OCI-LY7 (cell line): ENCODE results near the gene STRBP. TPM values are rescaled to one million over a fixed set of nuclear protein-coding genes. Genes with fewer than 3 reads are reported as not detected.
A peak's percentile ranks its signal among the peaks of the same experiment; 100 is the strongest.

Experiments used
- BruUV-seq: library from RNA; stranded (reverse); fragments of 400-500 nt; replicated peaks from 2 replicates; lab custom pipeline; 2021; lab: Mats Ljungman, UMichigan
- CTCF ChIA-PET: fragments of 300-600 bp; sonication (Branson Sonifier 250); formaldehyde crosslinking; loops from one replicate; lab custom pipeline; 2022; ENCODE audit warnings: antibody characterized with exemption; ENCODE audit not compliant: unreplicated experiment; lab: Charles Lee
- POLR2A ChIA-PET: fragments of 300-600 bp; sonication (Branson Sonifier 250); formaldehyde crosslinking; loops from one replicate; lab custom pipeline; 2022; ENCODE audit warnings: antibody characterized with exemption; lab: Charles Lee
- DNase-seq: peaks from one replicate; pipeline ENCODE4 v3.0.0-alpha.2; 2015; ENCODE audit warnings: low spot score
- H2AFZ ChIP-seq: fragments of 200-600 bp; sonication (generic), shearing (Covaris generic); 2 replicates; pipeline ENCODE4 v1.6.1; 2014; ENCODE audit warnings: mild to moderate bottlenecking, antibody characterized with exemption, low read length, moderate library complexity
- H3K27ac ChIP-seq: fragments of 200-600 bp; sonication (generic); 2 replicates; pipeline ENCODE4 v1.5.1; 2014; ENCODE audit warnings: mixed run types, low read depth, mild to moderate bottlenecking, moderate library complexity, low read length, inconsistent platforms; ENCODE audit not compliant: poor library complexity, severe bottlenecking
- H3K36me3 ChIP-seq: fragments of 200-600 bp; sonication (generic); 2 replicates; pipeline ENCODE4 v1.6.1; 2014; ENCODE audit warnings: mild to moderate bottlenecking, antibody characterized with exemption, low read length, moderate library complexity, mixed read lengths; ENCODE audit not compliant: insufficient read depth
- H3K4me1 ChIP-seq: fragments of 200-600 bp; sonication (generic); 2 replicates; pipeline ENCODE4 v1.5.1; 2014; ENCODE audit warnings: mild to moderate bottlenecking, low read length; ENCODE audit not compliant: insufficient read depth, poor library complexity, severe bottlenecking
- H3K4me2 ChIP-seq: fragments of 200-600 bp; sonication (generic); 2 replicates; pipeline ENCODE4 v1.6.1; 2014; ENCODE audit warnings: mild to moderate bottlenecking, low read length
- H3K4me3 ChIP-seq: fragments of 200-600 bp; sonication (generic); 2 replicates; pipeline ENCODE4 v1.5.1; 2014; ENCODE audit warnings: mild to moderate bottlenecking, low read depth, low read length; ENCODE audit not compliant: poor library complexity, severe bottlenecking
- H3K79me2 ChIP-seq: fragments of 200-600 bp; sonication (generic); 2 replicates; pipeline ENCODE4 v1.6.1; 2016; ENCODE audit warnings: low read depth, mild to moderate bottlenecking, low read length, moderate library complexity, mixed read lengths; ENCODE audit not compliant: insufficient read depth
- H3K9me2 ChIP-seq: fragments of 200-600 bp; sonication (generic); 2 replicates; pipeline ENCODE4 v1.6.1; 2016; ENCODE audit warnings: mild to moderate bottlenecking, low read length, mixed read lengths; ENCODE audit not compliant: insufficient read depth
- H3K9me3 ChIP-seq: fragments of 200-600 bp; sonication (generic); 2 replicates; pipeline ENCODE4 v1.6.1; 2014; ENCODE audit warnings: mild to moderate bottlenecking, mixed run types, low read length, mixed read lengths
- H4K20me1 ChIP-seq: fragments of 200-600 bp; sonication (generic); 2 replicates; pipeline ENCODE4 v1.6.1; 2014; ENCODE audit warnings: mild to moderate bottlenecking, antibody characterized with exemption, low read length, moderate library complexity, mixed read lengths; ENCODE audit not compliant: insufficient read depth
- CTCF ChIP-seq: fragments of 200-600 bp; sonication (generic); conservative IDR thresholded peaks from 2 replicates; pipeline ENCODE4 v1.5.1; 2014; ENCODE audit warnings: mild to moderate bottlenecking, antibody characterized with exemption, low read length, moderate library complexity, mixed read lengths
- EZH2phosphoT487 ChIP-seq: fragments of 200-600 bp; sonication (generic); IDR thresholded peaks from 2 replicates; pipeline ENCODE4 v1.6.1; 2018; ENCODE audit warnings: low read depth, borderline replicate concordance, mild to moderate bottlenecking, mixed run types, antibody characterized with exemption, low read length, moderate library complexity, mixed read lengths
- intact Hi-C: fragments of 100-400 bp; cut with micrococcal nuclease; formaldehyde crosslinking; loops from one replicate; pipeline ENCODE4 v1.10.0; 2022; ENCODE audit not compliant: unreplicated experiment
- total RNA-seq, 2 experiments: library from RNA; depleted of rRNA in 1 of 2; stranded (reverse); fragments of >200 nt in 1 of 2; shearing (Covaris generic) in 1 of 2; gene quantifications; 2 replicates each; pipeline ENCODE4 v1.2.3, GENCODE V29; 2014 to 2022

Gene STRBP
- total RNA-seq, 2 experiments from 2014 or later = 82.8 to 179 TPM

- TF ChIP-seq CTCF = no peak
- no peak for TF ChIP-seq EZH2phosphoT487
- H2AFZ ChIP-seq = no peak overlapping the region
- no peak overlapping the region for H3K4me3 ChIP-seq
- no TSS peak for BruUV-seq
- no peak for DNase-seq
- peaks cover 39% of the 10 kb centered on the region for H3K4me1 ChIP-seq
- no peaks in the 10 kb centered on the region for H4K20me1 ChIP-seq
- no peaks in the 10 kb centered on the region for H3K9me3 ChIP-seq
- ChIA-PET POLR2A (interaction anchor here (0.8 to 1.7 kb wide), 3 partner anchors 8 to 17 kb away, joined by 3 to 5 read pairs (median 4); no protein-coding TSS in a partner anchor), CTCF (interaction anchor here (0.8 to 2.0 kb wide), 2 partner anchors 185 to 266 kb away, joined by 3 to 5 read pairs; no protein-coding TSS in a partner anchor)
- intact Hi-C loops = no loop called here
- peaks cover 46% of the 10 kb centered on the region for H3K36me3 ChIP-seq
- H3K9me2 ChIP-seq = no peaks in the 10 kb centered on the region
- no peaks in the 10 kb centered on the region for H3K79me2 ChIP-seq
- no peak overlapping the region for H3K4me2 ChIP-seq
- H3K27ac ChIP-seq = no peak overlapping the region
Observed at GRCh38 chr9:123084256-123084655, 184.1 kb downstream of the STRBP start.

GRCh38 chr9:123083680-123084079 is 184.7 kb downstream of the STRBP start:
- TF ChIP-seq EZH2phosphoT487 = no peak
- no peak for TF ChIP-seq CTCF
- Histone ChIP-seq H3K4me1 (peaks cover 33% of the 10 kb centered on the region), H3K79me2 (no peaks in the 10 kb centered on the region), H3K4me3 (no peak overlapping the region), H3K4me2 (no peak overlapping the region), H2AFZ (no peak overlapping the region), H3K27ac (no peak overlapping the region), H4K20me1 (no peaks in the 10 kb centered on the region), H3K36me3 (peaks cover 51% of the 10 kb centered on the region), H3K9me2 (no peaks in the 10 kb centered on the region), H3K9me3 (no peaks in the 10 kb centered on the region)
- no peak for DNase-seq
- ChIA-PET CTCF (interaction anchor here (2.0 kb wide), 1 partner anchor 266 kb away, joined by 5 read pairs; no protein-coding TSS in a partner anchor), POLR2A (interaction anchor here (0.5 to 0.8 kb wide), 2 partner anchors 17 to 1210 kb away, joined by 3 to 4 read pairs; no protein-coding TSS in a partner anchor)
- intact Hi-C loops = no loop called here
- BruUV-seq = no TSS peak

GRCh38 chr9:123081824-123082223 is 186.6 kb downstream of the STRBP start:
- Histone ChIP-seq H2AFZ (no peak overlapping the region), H3K4me3 (no peak overlapping the region), H4K20me1 (no peaks in the 10 kb centered on the region), H3K4me2 (no peak overlapping the region), H3K36me3 (peaks cover 52% of the 10 kb centered on the region), H3K9me2 (no peaks in the 10 kb centered on the region), H3K79me2 (no peaks in the 10 kb centered on the region), H3K9me3 (no peaks in the 10 kb centered on the region), H3K27ac (no peak overlapping the region), H3K4me1 (peaks cover 29% of the 10 kb centered on the region)
- peak; percentile 65 for DNase-seq
- intact Hi-C loops = loop anchor here (1.0 kb wide), 2 partner anchors 143 to 268 kb away; no protein-coding TSS in a partner anchor
- ChIA-PET POLR2A (interaction anchor here (0.8 to 1.5 kb wide), 4 partner anchors 8 to 329 kb away, joined by 3 to 4 read pairs (median 3); no protein-coding TSS in a partner anchor), CTCF (no interaction called here)
- no TSS peak for BruUV-seq
- peak; percentile 94 for TF ChIP-seq CTCF
- no peak for TF ChIP-seq EZH2phosphoT487
